Stimulated activated CD8-positive, alpha-beta memory T cell treated with anti-CD3 and anti-CD28 coated beads, Interleukin-2, amount 100 ng/mL, for 48 hours (primary cell): ENCODE data around the gene REG1B.

ENCODE experiments used
- DNase-seq, 2 donors: peaks; one replicate each; pipeline ENCODE4 v3.0.0-alpha.2; 2020; ENCODE audit warnings: low read depth in 2 of 2

The REG1B gene, protein sequence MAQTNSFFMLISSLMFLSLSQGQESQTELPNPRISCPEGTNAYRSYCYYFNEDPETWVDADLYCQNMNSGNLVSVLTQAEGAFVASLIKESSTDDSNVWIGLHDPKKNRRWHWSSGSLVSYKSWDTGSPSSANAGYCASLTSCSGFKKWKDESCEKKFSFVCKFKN

GRCh38 chr2:79087785-79088364 lies at the start of gene REG1B:
Gene REG1B, minus strand, starts transcription at chr2:79087993. Its CDS starts 381 bp downstream, at chr2:79087612.
- no peak for DNase-seq

GRCh38 chr2:79131687-79132086 lies 43.9 kb upstream of the REG1B start:
- no peak for DNase-seq

- DNase-seq, result no peak
Measured at GRCh38 chr2:79129804-79130203, 42.0 kb upstream of the REG1B start.

GRCh38 chr2:79129260-79129659 lies 41.5 kb upstream of the REG1B start:
- DNase-seq, result no peak

DNA sequence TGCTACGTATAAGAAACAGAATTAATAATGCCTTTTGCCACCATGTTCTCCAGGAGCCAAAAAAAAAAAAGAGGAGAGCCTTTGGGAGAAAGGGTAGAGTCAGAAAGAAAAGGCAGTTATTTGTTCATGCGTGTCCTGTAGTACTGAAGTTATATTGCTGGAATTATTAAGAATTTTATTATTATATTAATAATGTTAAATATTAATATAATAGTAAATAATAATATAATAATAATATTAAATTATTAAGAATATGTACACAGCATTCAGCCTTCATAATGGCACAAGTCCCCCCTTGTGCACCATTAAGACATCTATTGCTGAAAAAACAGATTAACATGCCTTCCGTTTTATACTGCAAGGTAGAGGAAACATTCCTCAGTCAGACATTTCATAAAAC lies 40.6 kb upstream of the REG1B start:
- no peak for DNase-seq

DNA sequence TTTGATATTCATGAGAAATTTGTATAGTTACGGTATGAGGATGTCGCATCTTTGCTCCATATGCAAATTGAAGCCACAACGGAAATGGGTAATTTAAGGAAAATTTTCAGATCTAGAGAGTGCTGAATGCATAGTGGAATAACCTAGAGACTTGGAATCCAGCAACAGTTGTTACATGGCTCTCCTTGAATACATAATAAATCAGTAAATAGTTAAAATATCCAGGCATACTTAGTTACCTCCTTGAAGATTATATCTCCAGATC lies 37.9 kb upstream of the REG1B start:
- no peak for DNase-seq

DNA sequence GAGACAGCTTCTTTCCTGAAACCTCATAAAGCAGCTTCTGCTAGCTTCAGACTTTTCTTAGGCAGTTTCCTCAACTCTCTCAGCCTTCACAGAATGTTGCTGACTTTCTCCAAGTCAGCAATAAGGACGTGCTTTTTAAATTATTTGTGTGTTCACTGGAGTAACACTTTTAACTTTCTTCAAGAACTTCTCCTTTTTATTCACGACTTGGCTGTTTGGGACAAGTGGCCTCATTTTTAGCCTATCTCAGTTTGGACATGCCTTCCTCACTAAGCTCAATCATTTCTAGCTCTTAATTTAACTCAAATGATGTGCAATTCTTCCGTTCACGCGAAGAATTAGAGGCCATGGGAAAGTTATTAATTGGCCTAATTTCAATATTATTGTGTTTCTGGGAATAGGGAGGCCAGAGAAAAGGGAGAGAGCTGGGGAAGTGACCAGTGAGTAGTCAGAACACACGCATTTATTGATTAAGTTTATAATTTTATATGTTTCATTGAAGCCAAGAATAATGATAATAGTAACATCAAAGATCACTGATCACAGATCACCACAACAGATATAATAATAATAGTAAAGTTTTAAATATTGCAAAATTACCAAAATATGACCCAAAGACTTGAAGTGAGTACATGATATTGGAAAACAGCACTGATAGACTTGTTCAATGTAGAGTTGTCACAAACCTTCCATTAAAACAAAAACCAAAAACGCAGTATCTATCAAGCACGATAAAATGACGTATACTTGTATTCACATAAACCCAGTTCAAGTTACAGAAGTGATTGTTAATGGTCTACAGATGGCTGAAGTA lies 37.3 kb upstream of the REG1B start:
- DNase-seq, result no peak

- DNase-seq, result no peak
Measured at GRCh38 chr2:79122676-79123075, 34.9 kb upstream of the REG1B start.

- DNase-seq, result no peak
Measured at GRCh38 chr2:79120194-79120713, 32.5 kb upstream of the REG1B start, which contains the start of gene REG1A. Gene REG1A, plus strand, starts transcription at chr2:79120488. Its CDS starts 374 bp downstream, at chr2:79120862.

- DNase-seq, result no peak
Measured at GRCh38 chr2:79116997-79117928, 29.5 kb upstream of the REG1B start.

DNA sequence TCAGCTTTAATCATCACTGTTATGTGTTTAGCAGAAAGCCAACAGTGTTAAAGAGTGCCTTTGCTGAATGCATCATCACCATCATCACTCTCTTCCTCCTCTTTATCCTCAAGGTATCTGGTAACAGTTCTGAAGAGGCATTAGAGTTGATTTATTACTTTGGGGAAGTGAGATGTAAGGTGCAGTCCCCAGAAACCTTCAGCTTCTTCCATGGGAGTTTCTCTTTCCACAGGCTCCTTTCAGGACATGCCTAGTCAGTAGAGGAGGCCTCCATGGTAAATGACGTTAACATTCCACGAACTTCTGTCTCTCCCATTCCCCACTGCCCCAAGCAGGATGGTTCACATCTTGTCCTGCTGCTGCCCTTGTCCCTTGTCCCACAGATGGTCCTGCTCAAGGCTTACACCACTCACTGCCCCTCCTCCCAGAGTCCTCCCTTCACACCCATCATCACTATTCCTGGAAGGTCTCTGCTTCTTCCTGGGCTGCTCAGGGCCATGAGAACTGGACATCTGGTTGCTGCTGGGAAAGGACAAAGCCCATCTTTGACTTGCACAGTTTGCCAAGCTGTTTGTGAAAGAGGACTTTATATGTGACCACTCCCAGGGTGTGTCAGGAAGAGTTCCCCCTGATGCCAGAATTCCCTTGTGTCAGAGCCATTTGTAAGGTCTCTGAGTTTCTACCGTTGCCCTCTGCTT lies 27.2 kb upstream of the REG1B start:
- DNase-seq, result no peak

- no peak for DNase-seq
Measured at GRCh38 chr2:79112269-79112668, 24.5 kb upstream of the REG1B start.

- no peak for DNase-seq
Measured at GRCh38 chr2:79105259-79105658, 17.5 kb upstream of the REG1B start.

DNA sequence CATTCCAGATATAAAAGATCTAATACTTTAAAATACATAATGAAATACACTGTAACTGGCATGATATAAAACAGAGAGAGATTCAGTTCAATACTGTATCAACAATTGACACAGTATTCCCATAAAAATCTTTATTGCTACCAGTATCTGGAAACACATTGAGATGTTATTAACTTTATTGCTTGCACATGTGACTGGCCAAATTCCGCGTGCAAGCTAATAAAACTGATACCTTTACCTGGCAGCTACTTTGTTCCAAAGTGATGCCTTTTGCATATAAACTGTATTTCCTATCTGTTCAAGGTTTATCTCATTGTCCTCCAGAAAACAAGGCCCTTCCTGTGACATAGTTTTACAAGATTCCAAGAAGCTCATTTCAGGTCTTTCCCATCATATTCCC lies 15.4 kb upstream of the REG1B start:
- no peak for DNase-seq

DNA sequence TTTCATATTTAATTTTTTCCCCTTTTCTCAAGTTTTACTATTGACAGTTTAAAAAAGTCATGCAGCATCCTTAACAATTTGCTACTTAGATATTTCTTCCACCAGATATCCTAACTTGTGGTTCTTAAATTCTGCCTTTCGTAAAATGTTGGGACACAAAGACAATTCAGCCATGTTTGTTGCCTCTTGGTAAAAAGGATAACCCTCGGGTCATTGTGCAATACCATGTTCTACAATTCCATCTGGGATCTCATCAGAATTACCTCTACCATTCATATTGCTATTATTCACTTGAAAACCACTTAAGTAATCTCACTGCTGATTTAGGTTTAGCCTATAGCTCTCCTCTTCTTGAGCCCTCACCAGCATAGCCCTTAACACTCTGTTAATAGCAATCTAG lies 13.2 kb upstream of the REG1B start:
- DNase-seq, result no peak

GRCh38 chr2:79100285-79100684 lies 12.5 kb upstream of the REG1B start:
- no peak for DNase-seq

GRCh38 chr2:79099140-79099686 lies 11.4 kb upstream of the REG1B start:
- no peak for DNase-seq

GRCh38 chr2:79097843-79098242 lies 10.1 kb upstream of the REG1B start:
- DNase-seq, result no peak

DNA sequence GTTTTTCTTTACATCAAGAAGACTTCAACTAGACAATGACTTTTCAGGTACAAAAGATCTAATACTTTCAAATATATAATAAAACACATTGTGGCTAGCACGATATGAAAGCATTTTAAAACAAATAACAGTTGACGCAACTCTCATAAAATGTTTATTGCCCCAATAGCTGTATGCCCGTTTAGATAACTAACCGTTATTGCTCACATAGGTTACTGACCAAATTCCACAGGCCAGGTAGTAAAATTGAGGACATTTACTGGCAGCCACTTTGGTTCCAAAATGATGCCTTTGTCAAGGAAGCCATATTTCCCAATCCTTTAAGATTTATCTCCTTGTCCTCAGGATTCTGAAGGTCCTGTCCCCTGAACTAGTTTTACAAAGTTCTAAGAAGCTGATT lies 2.9 kb upstream of the REG1B start:
- DNase-seq, result no peak

DNA sequence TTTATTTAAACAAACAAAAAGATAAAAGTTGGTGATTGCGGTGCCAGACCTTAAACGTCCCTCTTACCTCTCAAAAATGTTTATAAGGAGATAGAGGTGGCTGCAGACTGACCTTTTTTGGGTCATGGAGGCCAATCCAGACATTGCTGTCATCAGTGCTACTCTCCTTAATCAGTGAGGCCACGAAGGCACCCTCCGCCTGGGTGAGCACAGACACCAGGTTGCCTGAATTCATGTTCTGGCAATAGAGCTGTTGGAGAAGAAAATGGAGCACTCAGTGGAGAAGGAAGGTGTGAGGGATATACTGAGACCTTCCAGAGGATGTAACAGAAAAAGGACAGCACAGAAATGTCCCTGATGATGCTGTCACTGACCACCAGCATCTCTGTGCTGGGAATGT lies 1.5 kb downstream of the REG1B start:
- DNase-seq, result no peak

DNA sequence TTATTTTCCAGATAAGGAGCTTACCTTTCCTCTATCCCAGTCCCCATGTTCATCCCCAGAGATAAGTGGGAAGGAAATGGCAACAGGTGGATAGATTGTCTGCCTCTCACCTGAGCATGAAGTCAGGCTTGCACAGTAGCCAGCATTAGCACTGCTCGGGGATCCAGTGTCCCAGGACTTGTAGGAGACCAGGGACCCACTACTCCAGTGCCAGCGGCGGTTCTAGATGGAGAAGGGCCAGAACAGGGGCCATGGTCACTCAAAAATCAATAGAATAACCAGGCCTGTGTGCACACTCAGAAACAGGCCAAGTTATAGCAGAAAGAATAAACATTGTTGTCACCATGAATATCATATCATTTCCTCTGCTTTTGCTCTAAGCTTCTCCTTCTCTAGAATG lies 2.4 kb downstream of the REG1B start:
- no peak for DNase-seq
